Trophoblast cell (in vitro differentiated cells and primary cell): Measurements from ENCODE around the gene DOCK3.

Experiments used
- DNase-seq, 2 donors: peaks; one replicate each; pipeline ENCODE4 v3.0.0-alpha.2; 2016
- H2AFZ ChIP-seq: 2 replicates; pipeline ENCODE4 v1.6.1; 2013; ENCODE audit warnings: low read length, moderate library complexity, mild to moderate bottlenecking; ENCODE audit not compliant: insufficient read depth, poor library complexity
- H2AK5ac ChIP-seq: 2 replicates; pipeline ENCODE4 v1.6.1; 2013; ENCODE audit warnings: mild to moderate bottlenecking, low read length
- H2BK120ac ChIP-seq: 2 replicates; pipeline ENCODE4 v1.6.1; 2013; ENCODE audit warnings: low read length, mild to moderate bottlenecking, moderate library complexity; ENCODE audit not compliant: insufficient read depth, poor library complexity
- H2BK12ac ChIP-seq: 2 replicates; pipeline ENCODE4 v1.6.1; 2013; ENCODE audit warnings: mild to moderate bottlenecking, low read length, moderate library complexity
- H2BK5ac ChIP-seq: 2 replicates; pipeline ENCODE4 v1.6.1; 2013; ENCODE audit warnings: low read length, low read depth, moderate library complexity, mild to moderate bottlenecking; ENCODE audit not compliant: poor library complexity
- H3K14ac ChIP-seq: 2 replicates; pipeline ENCODE4 v1.6.1; 2013; ENCODE audit warnings: mild to moderate bottlenecking, low read length
- H3K18ac ChIP-seq: 2 replicates; pipeline ENCODE4 v1.6.1; 2013; ENCODE audit warnings: mild to moderate bottlenecking, low read length
- H3K23ac ChIP-seq: 2 replicates; pipeline ENCODE4 v1.6.1; 2013; ENCODE audit warnings: low read length
- H3K27ac ChIP-seq: 2 replicates; pipeline ENCODE4 v1.5.1; 2013; ENCODE audit warnings: low read depth, mild to moderate bottlenecking, inconsistent platforms, low read length, moderate library complexity
- H3K27me3 ChIP-seq: 2 replicates; pipeline ENCODE4 v1.6.1; 2013; ENCODE audit warnings: inconsistent platforms, mild to moderate bottlenecking, low read length, moderate library complexity; ENCODE audit not compliant: insufficient read depth
- H3K36me3 ChIP-seq, 2 experiments: 1 replicate in 1 of 2; 2 replicates in 1 of 2; pipeline ENCODE4 v1.6.1; 2013; ENCODE audit warnings: low read length in 2 of 2, mild to moderate bottlenecking in 2 of 2, moderate library complexity in 1 of 2; ENCODE audit not compliant: insufficient read depth in 2 of 2, control insufficient read depth in 1 of 2
- H3K4ac ChIP-seq: 2 replicates; pipeline ENCODE4 v1.6.1; 2013; ENCODE audit warnings: low read depth, mild to moderate bottlenecking, low read length, moderate library complexity
- H3K4me1 ChIP-seq, 2 experiments: 1 replicate in 1 of 2; 2 replicates in 1 of 2; pipeline ENCODE4 v1.6.1; 2013; ENCODE audit warnings: low read length in 2 of 2, mild to moderate bottlenecking in 2 of 2, moderate library complexity in 1 of 2; ENCODE audit not compliant: insufficient read depth in 2 of 2, control insufficient read depth in 1 of 2
- H3K4me2 ChIP-seq: 2 replicates; pipeline ENCODE4 v1.6.1; 2013; ENCODE audit warnings: inconsistent platforms, mild to moderate bottlenecking, low read length, moderate library complexity
- H3K4me3 ChIP-seq: 2 replicates; pipeline ENCODE4 v1.5.1; 2013; ENCODE audit warnings: mild to moderate bottlenecking, low read depth, low read length, inconsistent platforms
- H3K79me1 ChIP-seq: one replicate; pipeline ENCODE4 v1.6.1; 2013; ENCODE audit warnings: low read length
- H3K79me2 ChIP-seq: 2 replicates; pipeline ENCODE4 v1.6.1; 2013; ENCODE audit warnings: low read length, mild to moderate bottlenecking; ENCODE audit not compliant: control insufficient read depth, insufficient read depth, poor library complexity
- H3K9ac ChIP-seq: 2 replicates; pipeline ENCODE4 v1.6.1; 2013; ENCODE audit warnings: mild to moderate bottlenecking, low read length
- H3K9me3 ChIP-seq: 2 replicates; pipeline ENCODE4 v1.6.1; 2013; ENCODE audit warnings: low read depth, mild to moderate bottlenecking, control low read depth, inconsistent platforms, low read length; ENCODE audit not compliant: insufficient read depth
- H4K12ac ChIP-seq: 2 replicates; pipeline ENCODE4 v1.6.1; 2013; ENCODE audit warnings: low read depth, mild to moderate bottlenecking, low read length, moderate library complexity
- H4K8ac ChIP-seq: 2 replicates; pipeline ENCODE4 v1.6.1; 2013; ENCODE audit warnings: low read depth, mild to moderate bottlenecking, low read length, moderate library complexity
- H4K91ac ChIP-seq: one replicate; pipeline ENCODE4 v1.6.1; 2013; ENCODE audit warnings: low read depth, mild to moderate bottlenecking, low read length, moderate library complexity
- WGBS: extraction: QIAGEN DNeasy Blood & Tissue Kit; methylation state at CpG from one replicate; pipeline ENCODE4 v1.1.7; 2013; ENCODE audit warnings: missing lambda C conversion rate; ENCODE audit not compliant: insufficient read length, insufficient coverage; ENCODE audit errors: extremely low coverage; 5-methylcytosine and 5-hydroxymethylcytosine counted together

Gene DOCK3

GRCh38 chr3:51224843-51225242 lies 550.1 kb downstream of the DOCK3 start:
- peaks cover 2 to 3% of the 10 kb centered on the region in 2 experiments for H3K36me3 ChIP-seq
- H2BK5ac ChIP-seq, result no peak overlapping the region
- no peak overlapping the region for H2BK120ac ChIP-seq
- H3K23ac ChIP-seq, result no peak overlapping the region
- no peaks in the 10 kb centered on the region for H3K4me1 ChIP-seq
- H3K27ac ChIP-seq, result no peak overlapping the region
- no peak overlapping the region for H3K9ac ChIP-seq
- no peak overlapping the region for H3K18ac ChIP-seq
- no peaks in the 10 kb centered on the region for H3K79me2 ChIP-seq
- no peak overlapping the region for H3K14ac ChIP-seq
- no peak overlapping the region for H3K4me2 ChIP-seq
- H3K4me3 ChIP-seq, result no peak overlapping the region
- no peaks in the 10 kb centered on the region for H3K9me3 ChIP-seq
- H4K12ac ChIP-seq, result no peak overlapping the region
- H2BK12ac ChIP-seq, result no peak overlapping the region
- no peaks in the 10 kb centered on the region for H3K79me1 ChIP-seq
- DNase-seq, result no peak
- H4K91ac ChIP-seq, result no peak overlapping the region
- no peak overlapping the region for H3K4ac ChIP-seq
- H3K27me3 ChIP-seq, result no peaks in the 10 kb centered on the region
- no peak overlapping the region for H4K8ac ChIP-seq
- no CpG with 5 or more reads among the region's 1 CpG for WGBS
- H2AFZ ChIP-seq, result no peak overlapping the region
- H2AK5ac ChIP-seq, result no peak overlapping the region

- Histone ChIP-seq H3K4me2 (no peak overlapping the region), H2BK5ac (no peak overlapping the region), H3K4me3 (no peak overlapping the region), H3K36me3 (peaks cover 2 to 3% of the 10 kb centered on the region in 2 experiments), H3K9me3 (peaks cover 2% of the 10 kb centered on the region), H2BK120ac (no peak overlapping the region), H2BK12ac (no peak overlapping the region), H3K79me2 (no peaks in the 10 kb centered on the region), H3K79me1 (no peaks in the 10 kb centered on the region), H4K8ac (no peak overlapping the region), H2AFZ (no peak overlapping the region), H4K12ac (no peak overlapping the region), H2AK5ac (no peak overlapping the region), H3K18ac (no peak overlapping the region), H3K4me1 (no peaks in the 10 kb centered on the region), H3K14ac (no peak overlapping the region), H3K4ac (no peak overlapping the region), H3K27ac (no peak overlapping the region), H4K91ac (no peak overlapping the region), H3K9ac (no peak overlapping the region), H3K27me3 (no peaks in the 10 kb centered on the region), H3K23ac (no peak overlapping the region)
- WGBS, result no CpG with 5 or more reads among the region's 3 CpGs
- DNase-seq, result no peak
Measured at GRCh38 chr3:51242939-51243338, 568.2 kb downstream of the DOCK3 start.

GRCh38 chr3:51243924-51244323 lies 569.2 kb downstream of the DOCK3 start:
- H3K14ac ChIP-seq, result no peak overlapping the region
- peaks cover 2% of the 10 kb centered on the region for H3K9me3 ChIP-seq
- H4K12ac ChIP-seq, result no peak overlapping the region
- peaks cover 3 to 4% of the 10 kb centered on the region in 2 experiments for H3K36me3 ChIP-seq
- no peak overlapping the region for H3K23ac ChIP-seq
- H3K27ac ChIP-seq, result no peak overlapping the region
- H2AK5ac ChIP-seq, result no peak overlapping the region
- no peak overlapping the region for H2BK5ac ChIP-seq
- no peak overlapping the region for H4K91ac ChIP-seq
- DNase-seq, result no peak
- H3K27me3 ChIP-seq, result no peaks in the 10 kb centered on the region
- no peak overlapping the region for H2BK12ac ChIP-seq
- H3K4ac ChIP-seq, result no peak overlapping the region
- no peak overlapping the region for H3K9ac ChIP-seq
- H3K4me2 ChIP-seq, result no peak overlapping the region
- H2AFZ ChIP-seq, result no peak overlapping the region
- H2BK120ac ChIP-seq, result no peak overlapping the region
- no peaks in the 10 kb centered on the region for H3K4me1 ChIP-seq
- no peaks in the 10 kb centered on the region for H3K79me2 ChIP-seq
- no peak overlapping the region for H4K8ac ChIP-seq
- no peak overlapping the region for H3K4me3 ChIP-seq
- H3K18ac ChIP-seq, result no peak overlapping the region
- H3K79me1 ChIP-seq, result no peaks in the 10 kb centered on the region

GRCh38 chr3:51245867-51246266 lies 571.1 kb downstream of the DOCK3 start:
- Histone ChIP-seq H4K8ac (no peak overlapping the region), H3K23ac (no peak overlapping the region), H2AK5ac (no peak overlapping the region), H2BK12ac (no peak overlapping the region), H4K12ac (no peak overlapping the region), H3K79me1 (no peaks in the 10 kb centered on the region), H3K4me1 (no peaks in the 10 kb centered on the region), H2BK120ac (no peak overlapping the region), H2BK5ac (no peak overlapping the region), H4K91ac (no peak overlapping the region), H3K27me3 (no peaks in the 10 kb centered on the region), H3K14ac (no peak overlapping the region), H3K36me3 (peaks cover 3 to 4% of the 10 kb centered on the region in 2 experiments), H3K4me2 (no peak overlapping the region), H3K4me3 (no peak overlapping the region), H3K27ac (no peak overlapping the region), H2AFZ (no peak overlapping the region), H3K18ac (no peak overlapping the region), H3K79me2 (no peaks in the 10 kb centered on the region), H3K4ac (no peak overlapping the region), H3K9ac (no peak overlapping the region), H3K9me3 (peaks cover 2% of the 10 kb centered on the region)
- DNase-seq, result peak in 1 of 2 donors; percentile 38
- WGBS, result no CpG with 5 or more reads among the region's 2 CpGs
